Endothelial cell of umbilical vein (primary cell): ENCODE measurements around the gene GRM5. TPM values are rescaled to one million over a fixed set of nuclear protein-coding genes. Genes with fewer than 3 reads are reported as not detected.

Experiments
- BruUV-seq: library from RNA; stranded (reverse); fragments of 400-500 nt; replicated peaks from 2 replicates; lab custom pipeline; 2021; lab: Mats Ljungman, UMichigan
- CTCF ChIA-PET: fragments of 300-600, 350-600 bp; sonication (Branson Sonifier 250); formaldehyde crosslinking; loops from one replicate; lab custom pipeline; 2021; ENCODE audit warnings: antibody characterized with exemption, inconsistent platforms; lab: Charles Lee
- POLR2A ChIA-PET: fragments of 300-600, 350-600 bp; sonication (Branson Sonifier 250); formaldehyde crosslinking; loops from one replicate; lab custom pipeline; 2021; ENCODE audit warnings: antibody characterized with exemption, inconsistent platforms; lab: Charles Lee
- DNase-seq: peaks from one replicate; pipeline ENCODE4 v3.0.0-alpha.2; 2011; ENCODE audit warnings: low read depth, low spot score
- FAIRE-seq: peaks from 2 replicates; lab custom pipeline; 2011; peaks lifted over from hg19 to GRCh38; lab: Jason Lieb, UNC
- H2AFZ ChIP-seq: 2 replicates; pipeline ENCODE4 v1.6.0; 2012; ENCODE audit warnings: low read depth, low read length, control low read depth, inconsistent platforms
- H3K27ac ChIP-seq: 2 replicates; pipeline ENCODE4 v1.5.1; 2011; ENCODE audit warnings: low read depth, mild to moderate bottlenecking, control low read depth, low read length, moderate library complexity; ENCODE audit not compliant: insufficient read depth
- H3K27me3 ChIP-seq, 2 experiments: 2 replicates each; pipeline versions ENCODE4 v1.6.0 to v1.6.1; 2011; ENCODE audit warnings: low read length in 2 of 2, mixed read lengths in 1 of 2; ENCODE audit not compliant: control insufficient read depth in 2 of 2, insufficient read depth in 2 of 2
- H3K36me3 ChIP-seq, 2 experiments: 2 replicates in 1 of 2; 3 replicates in 1 of 2; pipeline ENCODE4 v1.5.1; 2011; ENCODE audit warnings: low read length in 2 of 2, mild to moderate bottlenecking in 1 of 2, moderate library complexity in 1 of 2; ENCODE audit not compliant: control insufficient read depth in 2 of 2, insufficient read depth in 2 of 2; ENCODE audit errors: extremely low read depth in 1 of 2
- H3K4me1 ChIP-seq: 3 replicates; pipeline ENCODE4 v1.5.1; 2011; ENCODE audit warnings: mild to moderate bottlenecking, low read length; ENCODE audit not compliant: control insufficient read depth, insufficient read depth; ENCODE audit errors: extremely low read depth
- H3K4me2 ChIP-seq: 2 replicates; pipeline ENCODE4 v1.6.1; 2011; ENCODE audit warnings: low read length, control low read depth, mixed read lengths; ENCODE audit not compliant: insufficient read depth
- H3K4me3 ChIP-seq, 3 experiments: fragments of 200-600 bp in 1 of 3; sonication (generic), shearing (Covaris generic) in 1 of 3; replicated peaks in 1 of 3; 2 replicates each; pipeline ENCODE4 v1.5.1; 2011 to 2016; ENCODE audit warnings: control low read depth in 3 of 3, low read length in 3 of 3, mild to moderate bottlenecking in 2 of 3, inconsistent platforms in 1 of 3, low read depth in 1 of 3, moderate library complexity in 1 of 3; ENCODE audit not compliant: insufficient read depth in 1 of 3
- H3K79me2 ChIP-seq: 2 replicates; pipeline ENCODE4 v1.6.0; 2012; ENCODE audit warnings: low read length, inconsistent platforms; ENCODE audit not compliant: control insufficient read depth, insufficient read depth
- H3K9ac ChIP-seq: replicated peaks from 2 replicates; pipeline ENCODE3; 2011; ENCODE audit warnings: low read length, control low read depth; ENCODE audit not compliant: insufficient read depth; ENCODE audit errors: extremely low read depth
- H3K9me1 ChIP-seq: replicated peaks from 3 replicates; pipeline ENCODE4 v1.6.0; 2011; ENCODE audit warnings: mild to moderate bottlenecking, low read length; ENCODE audit not compliant: control insufficient read depth, insufficient read depth; ENCODE audit errors: extremely low read depth
- H3K9me3 ChIP-seq: replicated peaks from 2 replicates; pipeline ENCODE4 v1.5.1; 2012; ENCODE audit warnings: low read length, inconsistent platforms; ENCODE audit not compliant: control insufficient read depth, insufficient read depth
- H4K20me1 ChIP-seq: replicated peaks from 2 replicates; pipeline ENCODE3; 2011; ENCODE audit warnings: mild to moderate bottlenecking, low read length; ENCODE audit not compliant: control insufficient read depth, insufficient read depth; ENCODE audit errors: extremely low read depth
- CTCF ChIP-seq, 2 donors: IDR thresholded peaks; 1 replicate in 1 of 2; 2 replicates in 1 of 2; pipeline ENCODE4 v1.5.1; 2011; ENCODE audit warnings: low read length in 2 of 2, mild to moderate bottlenecking in 2 of 2, moderate library complexity in 2 of 2, control low read depth in 1 of 2, inconsistent platforms in 1 of 2, low read depth in 1 of 2; ENCODE audit not compliant: insufficient read depth in 1 of 2; ENCODE audit errors: extremely low read depth in 1 of 2
- EZH2 ChIP-seq: IDR thresholded peaks from 2 replicates; pipeline ENCODE4 v1.6.1; 2012; ENCODE audit warnings: borderline replicate concordance, low read depth, mild to moderate bottlenecking, moderate library complexity, low read length, inconsistent platforms; ENCODE audit not compliant: severe bottlenecking
- FOS ChIP-seq: IDR thresholded peaks from 2 replicates; pipeline ENCODE4 v1.6.1; 2011; ENCODE audit warnings: mild to moderate bottlenecking, low read length, moderate library complexity, borderline replicate concordance; ENCODE audit not compliant: insufficient read depth
- POLR2A ChIP-seq: IDR thresholded peaks from 2 replicates; pipeline ENCODE4 v1.6.1; 2012; ENCODE audit warnings: low read depth, mild to moderate bottlenecking, control low read depth, low read length
- dilution Hi-C: fragments of 300-500 bp; cut with MboI; formaldehyde crosslinking; loops from one replicate; pipeline ENCODE4 v1.15.0; 2019; ENCODE audit warnings: low sequenced_read_pairs; ENCODE audit not compliant: extremely low pct_ligation_motif_present
- intact Hi-C: fragments of 100-400 bp; cut with micrococcal nuclease; formaldehyde crosslinking; loops from one replicate; pipeline ENCODE4 v1.10.0; 2022
- polyA plus RNA-seq, 4 experiments: library from polyadenylated mRNA; depleted of rRNA in 3 of 4; stranded (reverse) in 3 of 4; unstranded in 1 of 4; fragments of >200 nt; gene quantifications; 2 replicates each; pipeline versions ENCODE4 v1.2.1 to v1.2.3, GENCODE V29; 2011 to 2012; ENCODE audit warnings: missing spikeins in 1 of 4
- total RNA-seq: library from RNA; stranded (reverse); gene quantifications from 2 replicates; pipeline ENCODE4 v1.2.3, GENCODE V29; 2021
- TF ChIP-seq, protein P1 (sequence below): IDR thresholded peaks from 2 replicates; pipeline ENCODE4 v1.6.1; 2011; ENCODE audit not compliant: insufficient read depth, insufficient read length

The GRM5 gene
- total and polyA plus RNA-seq, 2 donors (not counting 3 experiments of a cell fraction or from before 2014, with no cell fraction given) = 0.10 to 0.11 TPM

DNA sequence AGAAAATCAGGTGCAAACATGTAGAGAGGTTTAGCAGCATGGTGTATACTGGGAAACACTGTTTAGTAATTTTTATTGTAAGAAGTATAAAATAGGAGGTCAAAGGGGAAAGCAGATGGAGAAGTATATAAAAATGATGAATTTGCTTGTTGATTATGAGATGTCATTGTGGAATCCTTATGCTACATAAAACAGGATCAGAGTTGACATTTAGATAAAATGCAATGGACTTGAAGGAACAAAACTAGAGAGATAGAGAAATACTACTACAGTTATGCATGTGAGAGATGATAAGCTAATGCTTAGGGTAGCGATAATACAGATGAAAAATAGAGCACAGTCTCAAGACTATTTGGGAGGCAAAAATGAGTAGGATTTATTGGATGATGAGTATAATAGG, 536.4 kb downstream of the GRM5 start:
- Histone ChIP-seq H3K4me3 (no peak overlapping the region), H4K20me1 (no peaks in the 10 kb centered on the region), H3K9ac (no peak overlapping the region), H3K27ac (no peak overlapping the region), H3K27me3 (no peaks in the 10 kb centered on the region), H3K36me3 (no peaks in the 10 kb centered on the region), H3K9me1 (no peaks in the 10 kb centered on the region), H3K4me1 (no peaks in the 10 kb centered on the region), H3K4me2 (no peak overlapping the region), H3K9me3 (no peaks in the 10 kb centered on the region), H3K79me2 (no peaks in the 10 kb centered on the region), H2AFZ (no peak overlapping the region)
- no TSS peak for BruUV-seq
- dilution Hi-C loops (no loop called here), intact Hi-C loops (no loop called here)
- ChIA-PET CTCF (interaction anchor here (3.7 kb wide), 1 partner anchor 15 kb away, joined by 13 read pairs; no protein-coding TSS in a partner anchor), POLR2A (no interaction called here)
- TF ChIP-seq, protein P1, sequence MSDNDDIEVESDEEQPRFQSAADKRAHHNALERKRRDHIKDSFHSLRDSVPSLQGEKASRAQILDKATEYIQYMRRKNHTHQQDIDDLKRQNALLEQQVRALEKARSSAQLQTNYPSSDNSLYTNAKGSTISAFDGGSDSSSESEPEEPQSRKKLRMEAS = no peak
- TF ChIP-seq EZH2 (no peak), FOS (no peak), CTCF (IDR thresholded peaks at IDR 0.05; ENCODE audit: extremely low read depth in 1 of 2, insufficient read depth in 1 of 2, low read depth in 1 of 2, low read length in 2 of 2) (no peak), POLR2A (no peak)
- DNase-seq (no peak), FAIRE-seq (no peak)
